BLaER1 treated with 17β-estradiol and CSF1 and Interleukin-3, amounts not matched to agents 10 nM and 100 nM (cell line): Measurements from ENCODE around the gene PRKCE.

Experiments
- H3K27ac ChIP-seq, 11 experiments: shearing (Covaris generic); formaldehyde crosslinking; 2 replicates each; pipeline ENCODE4 v1.8.1; 2022
- H3K27me3 ChIP-seq, 11 experiments: shearing (Covaris generic); formaldehyde crosslinking; 2 replicates each; pipeline ENCODE4 v1.8.1; 2022
- H3K36me3 ChIP-seq, 11 experiments: shearing (Covaris generic); formaldehyde crosslinking; 2 replicates each; pipeline ENCODE4 v1.8.1; 2022
- H3K4me1 ChIP-seq, 10 experiments: shearing (Covaris generic); formaldehyde crosslinking; 2 replicates each; pipeline ENCODE4 v1.8.1; 2022
- H3K4me2 ChIP-seq, 11 experiments: shearing (Covaris generic); formaldehyde crosslinking; 2 replicates each; pipeline ENCODE4 v1.8.1; 2022
- H3K4me3 ChIP-seq, 10 experiments: shearing (Covaris generic); formaldehyde crosslinking; 2 replicates each; pipeline ENCODE4 v1.8.1; 2022
- H3K9ac ChIP-seq, 11 experiments: shearing (Covaris generic); formaldehyde crosslinking; 2 replicates each; pipeline ENCODE4 v1.8.1; 2022
- H3K9me3 ChIP-seq, 11 experiments: shearing (Covaris generic); formaldehyde crosslinking; replicated peaks in 1 of 11; 2 replicates each; pipeline ENCODE4 v1.8.1; 2022
- H4K20me1 ChIP-seq, 11 experiments: shearing (Covaris generic); formaldehyde crosslinking; 2 replicates each; pipeline ENCODE4 v1.8.1; 2022
- Cebpa-rat ChIP-seq, 11 experiments: shearing (Covaris generic); IDR thresholded peaks; 2 replicates each; pipeline ENCODE4 v1.8.1; 2022

PRKCE gene

GRCh38 chr2:46096260-46096659 is 444.8 kb downstream of the PRKCE start:
- Histone ChIP-seq H3K4me2 (peak overlapping the region in 2 of 11 experiments; percentile 62 to 79; a peak in 4 of 22 replicates), H3K36me3 (peaks cover 0 to 100% (median 94%) of the 10 kb centered on the region in 11 experiments; a peak in 18 of 22 replicates)
- no peak for TF ChIP-seq Cebpa-rat (IDR thresholded peaks at IDR 0.05)

GRCh38 chr2:46097714-46098480 is 446.4 kb downstream of the PRKCE start:
- Histone ChIP-seq H3K9me3 (peaks cover under 1 to 35% (median 21%) of the 10 kb centered on the region in 11 experiments; a peak in 19 of 22 replicates), H3K27ac (peak overlapping the region in 3 of 11 experiments; percentile 49 to 83 (median 74); a peak in 6 of 22 replicates), H3K9ac (peak overlapping the region in 1 of 11 experiments; percentile 48; a peak in 1 of 22 replicates), H4K20me1 (no peaks in the 10 kb centered on the region), H3K27me3 (no peaks in the 10 kb centered on the region), H3K4me3 (no peak overlapping the region), H3K4me1 (peaks cover 0 to 44% (median 0%) of the 10 kb centered on the region in 10 experiments; a peak in 7 of 20 replicates), H3K36me3 (peaks cover 0 to 100% (median 94%) of the 10 kb centered on the region in 11 experiments; a peak in 18 of 22 replicates), H3K4me2 (peak overlapping the region in 3 of 11 experiments; percentile 26 to 79 (median 62); a peak in 6 of 22 replicates)
- TF ChIP-seq Cebpa-rat (IDR thresholded peaks at IDR 0.05), result no peak

More at GRCh38 chr2:46096260-46096659, 444.8 kb downstream of the PRKCE start:
- no peak overlapping the region for H3K4me3 ChIP-seq
- H3K9me3 ChIP-seq, result peaks cover 0 to 18% (median 6%) of the 10 kb centered on the region in 11 experiments; a peak in 13 of 22 replicates
- no peak overlapping the region for H3K9ac ChIP-seq
- H3K4me1 ChIP-seq, result peaks cover 0 to 44% (median 0%) of the 10 kb centered on the region in 10 experiments; a peak in 7 of 20 replicates
- H4K20me1 ChIP-seq, result no peaks in the 10 kb centered on the region
- no peaks in the 10 kb centered on the region for H3K27me3 ChIP-seq
- H3K27ac ChIP-seq, result peak overlapping the region in 1 of 11 experiments; percentile 74; a peak in 1 of 22 replicates

GRCh38 chr2:46098621-46099062 is 447.2 kb downstream of the PRKCE start:
- H3K36me3 ChIP-seq, result peaks cover 0 to 100% (median 94%) of the 10 kb centered on the region in 11 experiments; a peak in 19 of 22 replicates
- no peak overlapping the region for H3K9ac ChIP-seq
- TF ChIP-seq Cebpa-rat (IDR thresholded peaks at IDR 0.05), result no peak
- no peaks in the 10 kb centered on the region for H3K27me3 ChIP-seq
- peaks cover 0 to 44% (median 0%) of the 10 kb centered on the region in 10 experiments; a peak in 7 of 20 replicates for H3K4me1 ChIP-seq
- H3K27ac ChIP-seq, result peak overlapping the region in 3 of 11 experiments; percentile 49 to 83 (median 74); a peak in 6 of 22 replicates
- H3K4me3 ChIP-seq, result no peak overlapping the region
- H3K9me3 ChIP-seq, result peaks cover 7 to 42% (median 29%) of the 10 kb centered on the region in 11 experiments; a peak in 21 of 22 replicates
- no peaks in the 10 kb centered on the region for H4K20me1 ChIP-seq
- H3K4me2 ChIP-seq, result peak overlapping the region in 3 of 11 experiments; percentile 26 to 79 (median 62); a peak in 5 of 22 replicates

GRCh38 chr2:46101557-46102220 is 450.2 kb downstream of the PRKCE start:
- TF ChIP-seq Cebpa-rat (IDR thresholded peaks at IDR 0.05), result no peak
- Histone ChIP-seq H3K9ac (no peak overlapping the region), H3K27ac (no peak overlapping the region), H3K4me1 (peaks cover 0 to 26% (median 0%) of the 10 kb centered on the region in 10 experiments; a peak in 6 of 20 replicates), H4K20me1 (no peaks in the 10 kb centered on the region), H3K9me3 (peaks cover 34 to 72% (median 51%) of the 10 kb centered on the region in 11 experiments), H3K4me3 (no peak overlapping the region), H3K36me3 (peaks cover 16 to 100% (median 96%) of the 10 kb centered on the region in 11 experiments), H3K27me3 (no peaks in the 10 kb centered on the region), H3K4me2 (no peak overlapping the region)

GRCh38 chr2:46106690-46107089 is 455.2 kb downstream of the PRKCE start:
- H3K27ac ChIP-seq, result no peak overlapping the region
- no peak for TF ChIP-seq Cebpa-rat (IDR thresholded peaks at IDR 0.05)
- H3K4me1 ChIP-seq, result no peaks in the 10 kb centered on the region
- no peak overlapping the region for H3K4me3 ChIP-seq
- no peaks in the 10 kb centered on the region for H4K20me1 ChIP-seq
- H3K27me3 ChIP-seq, result no peaks in the 10 kb centered on the region
- no peak overlapping the region for H3K9ac ChIP-seq
- H3K4me2 ChIP-seq, result no peak overlapping the region
- peaks cover 18 to 100% (median 95%) of the 10 kb centered on the region in 11 experiments for H3K36me3 ChIP-seq
- peaks cover 34 to 58% (median 49%) of the 10 kb centered on the region in 11 experiments for H3K9me3 ChIP-seq

GRCh38 chr2:46114996-46115395 is 463.5 kb downstream of the PRKCE start:
- Histone ChIP-seq H3K36me3 (peaks cover 5 to 99% (median 87%) of the 10 kb centered on the region in 11 experiments; a peak in 19 of 22 replicates), H3K9ac (no peak overlapping the region), H4K20me1 (peaks cover 0 to 10% (median 0%) of the 10 kb centered on the region in 11 experiments; a peak in 1 of 22 replicates), H3K27me3 (no peaks in the 10 kb centered on the region), H3K27ac (no peak overlapping the region), H3K4me3 (no peak overlapping the region), H3K9me3 (peaks cover 0 to 25% (median 17%) of the 10 kb centered on the region in 11 experiments; a peak in 20 of 22 replicates), H3K4me1 (peaks cover 4 to 21% (median 11%) of the 10 kb centered on the region in 10 experiments; a peak in 15 of 20 replicates), H3K4me2 (no peak overlapping the region)
- no peak for TF ChIP-seq Cebpa-rat (IDR thresholded peaks at IDR 0.05)

GRCh38 chr2:46116150-46116549 is 464.7 kb downstream of the PRKCE start:
- H3K27ac ChIP-seq, result no peak overlapping the region
- peaks cover 0 to 10% (median 0%) of the 10 kb centered on the region in 11 experiments; a peak in 3 of 22 replicates for H4K20me1 ChIP-seq
- H3K4me2 ChIP-seq, result no peak overlapping the region
- H3K9me3 ChIP-seq, result peaks cover 0 to 17% (median 11%) of the 10 kb centered on the region in 11 experiments; a peak in 20 of 22 replicates
- no peak overlapping the region for H3K9ac ChIP-seq
- H3K27me3 ChIP-seq, result no peaks in the 10 kb centered on the region
- H3K36me3 ChIP-seq, result peaks cover 5 to 97% (median 82%) of the 10 kb centered on the region in 11 experiments; a peak in 19 of 22 replicates
- no peak overlapping the region for H3K4me3 ChIP-seq
- no peak for TF ChIP-seq Cebpa-rat (IDR thresholded peaks at IDR 0.05)
- peaks cover 4 to 30% (median 11%) of the 10 kb centered on the region in 10 experiments; a peak in 15 of 20 replicates for H3K4me1 ChIP-seq

- H3K9ac ChIP-seq, result no peak overlapping the region
- no peaks in the 10 kb centered on the region for H3K27me3 ChIP-seq
- H3K9me3 ChIP-seq, result peaks cover 0 to 13% (median 8%) of the 10 kb centered on the region in 11 experiments; a peak in 20 of 22 replicates
- H3K27ac ChIP-seq, result no peak overlapping the region; a peak in 1 of 22 replicates
- peaks cover 4 to 97% (median 82%) of the 10 kb centered on the region in 11 experiments; a peak in 18 of 22 replicates for H3K36me3 ChIP-seq
- no peak for TF ChIP-seq Cebpa-rat (IDR thresholded peaks at IDR 0.05)
- H3K4me2 ChIP-seq, result no peak overlapping the region
- H3K4me1 ChIP-seq, result peaks cover 4 to 34% (median 11%) of the 10 kb centered on the region in 10 experiments; a peak in 15 of 20 replicates
- no peak overlapping the region for H3K4me3 ChIP-seq
- H4K20me1 ChIP-seq, result peaks cover 0 to 10% (median 0%) of the 10 kb centered on the region in 11 experiments; a peak in 3 of 22 replicates
These were observed 465.1 kb downstream of the PRKCE start for GRCh38 chr2:46116553-46116991.
